GM10266 (cell line): Measurements from ENCODE around the gene MGAT5.

Experiments used
- DNase-seq: peaks from one replicate; pipeline ENCODE4 v3.0.0; 2012; ENCODE audit errors: extremely low spot score
- CTCF ChIP-seq: IDR thresholded peaks from 2 replicates; pipeline ENCODE4 v1.5.1; 2012; ENCODE audit warnings: mild to moderate bottlenecking, low read depth; ENCODE audit not compliant: control insufficient read depth, insufficient read depth; ENCODE audit errors: missing control alignments

MGAT5 gene

DNA sequence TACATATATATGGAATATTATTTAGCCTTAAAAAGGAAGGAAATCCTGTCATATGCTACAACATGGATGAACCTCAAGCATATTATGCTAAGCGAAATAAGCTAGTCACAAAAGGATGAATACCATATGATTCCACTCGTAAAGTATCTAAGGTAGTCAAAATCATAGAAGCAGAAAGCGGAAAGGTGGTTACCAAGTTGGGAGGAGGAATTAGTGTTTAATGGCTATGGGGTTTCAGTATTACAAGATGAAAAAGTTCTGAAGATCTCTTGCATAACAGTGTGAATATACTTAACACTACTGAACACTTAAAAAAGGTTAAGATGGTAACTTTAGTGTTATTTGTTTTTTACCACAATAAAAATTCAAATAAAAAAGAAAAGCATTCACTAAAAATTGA lies 99.0 kb downstream of the MGAT5 start:
- no peak for DNase-seq

GRCh38 chr2:134354611-134355010 lies 100.7 kb downstream of the MGAT5 start:
- no peak for DNase-seq
- no peak for TF ChIP-seq CTCF

More for the DNA sequence above, 99.0 kb downstream of the MGAT5 start:
- TF ChIP-seq CTCF = no peak

DNA sequence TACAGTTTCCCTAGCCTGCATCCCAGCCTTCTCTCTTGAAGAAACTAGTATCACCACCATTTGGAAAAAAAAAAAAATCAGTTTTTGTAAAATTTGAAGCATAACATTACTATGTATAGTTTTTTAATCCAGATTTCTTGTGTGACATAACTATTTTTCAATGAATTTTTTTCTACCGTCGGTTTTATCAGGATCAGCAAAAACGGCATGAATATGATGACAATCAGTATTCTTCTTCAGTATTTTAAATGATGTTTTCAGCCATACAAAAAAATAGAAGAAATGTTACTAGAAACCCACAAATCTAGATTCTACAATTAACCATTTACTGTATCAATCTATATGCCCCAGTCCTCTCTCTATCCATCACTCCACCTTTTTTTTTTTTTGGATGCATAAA lies 103.9 kb downstream of the MGAT5 start:
- TF ChIP-seq CTCF = no peak
- no peak for DNase-seq

GRCh38 chr2:134359367-134360081 lies 105.7 kb downstream of the MGAT5 start:
- DNase-seq = no peak
- TF ChIP-seq CTCF = no peak

DNA sequence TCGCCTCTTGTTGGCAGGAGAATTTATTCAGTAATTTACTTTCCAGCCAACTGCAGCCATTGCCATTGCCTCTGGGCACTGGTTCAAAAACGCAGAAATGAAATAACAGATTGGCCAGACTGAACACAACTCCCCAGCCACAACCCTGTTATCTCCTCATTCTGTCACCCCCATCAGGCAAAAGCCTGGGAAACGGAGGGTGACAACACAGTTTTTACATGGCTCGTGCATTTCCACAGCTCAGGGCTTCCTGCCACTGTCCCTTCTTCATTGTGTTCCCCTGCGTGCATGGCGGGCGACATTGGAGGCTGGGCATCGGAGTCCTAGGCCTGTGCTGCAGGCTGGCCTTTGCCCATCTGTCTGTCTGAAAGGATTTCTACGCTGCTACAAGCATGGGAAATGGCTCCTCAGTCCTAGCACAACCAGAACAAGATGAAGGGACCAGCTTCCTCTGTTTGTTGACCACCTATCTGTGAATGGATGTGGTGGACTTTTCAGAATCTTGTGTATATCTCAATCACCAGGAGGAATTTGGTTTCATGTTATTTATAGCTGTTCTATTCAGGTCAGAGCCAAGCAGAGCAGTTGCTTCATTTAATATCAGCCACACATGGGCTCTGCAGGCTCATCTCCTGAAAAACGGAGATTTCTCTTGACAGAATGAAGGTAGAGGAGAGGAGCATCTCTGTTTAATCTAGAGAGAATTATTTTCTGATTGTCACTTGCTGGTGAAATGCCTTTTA lies 107.0 kb downstream of the MGAT5 start:
- TF ChIP-seq CTCF = no peak

GRCh38 chr2:134361648-134362047 lies 107.8 kb downstream of the MGAT5 start:
- TF ChIP-seq CTCF = no peak
- no peak for DNase-seq

More for the DNA sequence above, 107.0 kb downstream of the MGAT5 start:
- DNase-seq = no peak

DNA sequence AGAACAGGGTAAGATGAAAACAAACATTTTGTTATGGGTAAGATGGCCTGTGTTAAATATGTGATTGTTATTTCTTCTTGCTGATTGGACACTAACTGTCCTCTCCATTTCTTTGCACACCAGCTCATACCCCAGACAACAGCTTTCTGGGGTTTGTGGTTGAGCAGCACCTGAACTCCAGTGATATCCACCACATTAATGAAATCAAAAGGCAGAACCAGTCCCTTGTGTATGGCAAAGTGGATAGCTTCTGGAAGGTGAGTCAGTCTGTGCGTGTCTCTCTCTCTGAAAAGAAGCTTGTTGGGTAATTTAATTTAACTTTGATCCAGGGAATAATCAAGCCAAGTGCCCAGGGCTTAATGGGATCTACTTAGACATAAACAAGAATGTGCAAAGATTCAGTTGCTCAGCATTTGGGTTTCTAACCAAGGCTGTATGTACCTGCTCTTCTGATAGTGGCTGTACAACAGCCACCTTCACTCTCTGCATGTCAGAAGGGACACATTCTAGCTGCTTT lies 108.3 kb downstream of the MGAT5 start:
- DNase-seq = no peak
- no peak for TF ChIP-seq CTCF
